Measurements from ENCODE around the gene TTC7B. TPM values are rescaled to one million over a fixed set of nuclear protein-coding genes. Genes with fewer than 3 reads are reported as not detected.

Gene TTC7B
- total and polyA plus RNA-seq, 9 of the 15 experiments (the other 6 are each of a cell fraction or from before 2014, with no cell fraction given) = 2.2 to 77.2 (median 36.7) TPM

DNA sequence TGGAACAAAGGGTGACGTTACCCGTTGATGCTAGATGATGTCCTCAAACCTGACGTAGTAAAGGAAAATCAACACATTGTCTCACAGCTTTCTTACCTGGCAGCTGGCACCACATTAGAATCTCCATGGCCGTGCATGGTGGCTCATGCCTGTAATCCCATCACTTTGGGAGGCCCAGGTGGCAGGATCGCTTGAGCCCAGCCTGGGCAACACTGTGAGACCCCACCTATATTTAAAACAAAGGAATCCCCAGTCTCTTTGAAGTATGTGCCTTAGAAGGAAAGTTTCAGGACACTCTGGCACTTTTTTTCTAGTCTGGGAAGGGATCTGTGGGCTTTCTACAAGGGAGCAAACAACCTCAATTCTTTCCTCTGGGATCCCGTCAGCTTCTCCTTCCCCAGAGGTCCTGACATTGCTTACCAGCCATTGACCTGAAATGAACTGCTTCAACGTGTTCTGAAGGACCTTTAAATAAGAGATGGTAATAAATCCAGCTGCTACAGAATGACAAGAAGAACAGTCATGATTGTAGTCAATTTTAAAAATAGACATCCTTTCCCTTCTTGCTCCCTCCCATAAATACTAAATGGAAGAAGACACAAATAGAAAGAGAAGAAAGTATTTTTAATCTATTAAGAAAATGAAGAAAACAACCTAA lies 33.7 kb upstream of the TTC7B start (continued):
- TF ChIP-seq, protein P1, sequence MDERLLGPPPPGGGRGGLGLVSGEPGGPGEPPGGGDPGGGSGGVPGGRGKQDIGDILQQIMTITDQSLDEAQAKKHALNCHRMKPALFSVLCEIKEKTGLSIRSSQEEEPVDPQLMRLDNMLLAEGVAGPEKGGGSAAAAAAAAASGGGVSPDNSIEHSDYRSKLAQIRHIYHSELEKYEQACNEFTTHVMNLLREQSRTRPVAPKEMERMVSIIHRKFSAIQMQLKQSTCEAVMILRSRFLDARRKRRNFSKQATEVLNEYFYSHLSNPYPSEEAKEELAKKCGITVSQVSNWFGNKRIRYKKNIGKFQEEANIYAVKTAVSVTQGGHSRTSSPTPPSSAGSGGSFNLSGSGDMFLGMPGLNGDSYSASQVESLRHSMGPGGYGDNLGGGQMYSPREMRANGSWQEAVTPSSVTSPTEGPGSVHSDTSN (CRISPR knock-in tag; IDR thresholded peaks at IDR 0.05; ENCODE audit: low read depth) = no peak
- TF ChIP-seq, protein P1 (tag; conservative IDR thresholded peaks at IDR 0.05; ENCODE audit: low read depth) = peak; percentile 40; the same call in 1 of the 2 replicates
- TF ChIP-seq MEIS2 (IDR thresholded peaks at IDR 0.05; ENCODE audit: partially characterized antibody) (peak; percentile 12), ESRRB (CRISPR knock-in tag; IDR thresholded peaks at IDR 0.05; ENCODE audit: borderline replicate concordance) (no peak)

DNA sequence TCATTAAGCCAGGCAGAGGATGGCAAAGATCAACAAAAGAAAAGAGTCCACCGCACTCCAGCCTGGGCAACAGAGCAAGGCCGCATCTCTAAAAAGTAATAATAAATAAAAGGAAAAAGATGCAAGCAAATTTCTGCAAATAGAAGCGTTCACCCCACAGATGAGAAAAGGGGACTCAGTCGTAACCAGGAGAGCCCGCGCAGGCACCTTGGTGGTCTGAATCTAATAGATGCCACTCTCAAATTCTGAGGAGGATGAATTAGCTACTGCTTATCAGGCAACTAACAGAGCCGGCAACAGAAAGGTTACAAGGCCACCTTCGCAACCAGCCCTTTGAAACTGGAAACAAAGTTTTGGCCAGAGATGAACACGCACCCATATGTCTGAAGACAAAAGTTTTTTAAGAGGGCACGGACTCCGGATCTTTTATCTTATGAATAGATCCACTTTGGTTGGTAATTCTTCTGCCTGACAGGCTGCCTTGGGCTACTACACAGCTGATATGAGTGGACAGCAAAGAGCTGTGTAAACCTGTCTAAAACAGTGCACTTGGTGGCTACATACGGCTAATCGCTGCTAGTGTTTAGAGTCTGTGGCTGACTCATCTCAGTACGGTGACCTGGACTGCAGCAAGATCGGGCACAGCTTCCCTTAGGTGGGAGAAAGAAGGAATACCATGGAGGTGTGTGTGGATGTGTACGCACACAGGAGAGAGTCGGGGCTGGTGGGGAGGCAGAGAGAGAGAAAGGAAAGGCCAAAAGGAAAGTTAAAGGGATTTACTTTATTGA lies 32.9 kb upstream of the TTC7B start:
- ATAC-seq (peak; percentile 93), DNase-seq (ENCODE audit: extremely low read depth in 1 of 4, low spot score in 3 of 4) (peak in 2 of 4 experiments; percentile 39 to 54), FAIRE-seq (peak; percentile 78)
- H3K9me1 ChIP-seq (ENCODE audit: control insufficient read depth, insufficient read depth, low read length) = no peaks in the 10 kb centered on the region
- no peaks in the 10 kb centered on the region for H3K79me2 ChIP-seq (ENCODE audit: control insufficient read depth, insufficient read depth, low read length)
- ChIA-PET POLR2A (interaction anchor here (0.5 to 0.6 kb wide), 4 partner anchors 11 to 314 kb away, joined by 3 read pairs; no protein-coding TSS in a partner anchor), CTCF (ENCODE audit: low intra/inter-chr PET ratio) (no interaction called here)
- intact Hi-C loops (cut with micrococcal nuclease) = no loop called here
- peak overlapping the region; percentile 61 for H3K4me2 ChIP-seq (ENCODE audit: insufficient read depth, low read length)
- no peaks in the 10 kb centered on the region for H3K36me3 ChIP-seq (ENCODE audit: control insufficient read depth, insufficient read depth, low read length)
- H3K27ac ChIP-seq (ENCODE audit: extremely low read depth, low read depth, low read length) = peak overlapping the region; percentile 53; the same call in 2 of the 3 replicates
- no peaks in the 10 kb centered on the region for H3K27me3 ChIP-seq (ENCODE audit: control insufficient read depth in 2 of 2, insufficient read depth in 2 of 2, low read length in 2 of 2)
- H3K4me3 ChIP-seq = no peak overlapping the region
- in situ Hi-C loops (cut with MboI) = no loop called here
- H3K9ac ChIP-seq (ENCODE audit: insufficient read depth in 1 of 2, low read depth in 2 of 2, low read length in 2 of 2) = peak overlapping the region; percentile 11 to 12; a peak in 2 of 4 replicates
- no peaks in the 10 kb centered on the region for H4K20me1 ChIP-seq (replicated peaks; ENCODE audit: control insufficient read depth, insufficient read depth, low read length)
- H3K4me1 ChIP-seq (replicated peaks in 1 of 2; ENCODE audit: control insufficient read depth in 2 of 2, insufficient read depth in 2 of 2, low read length in 2 of 2) = peaks cover 0 to 9% of the 10 kb centered on the region in 2 experiments; a peak in 3 of 5 replicates
- H3K9me3 ChIP-seq (replicated peaks; ENCODE audit: control insufficient read depth, insufficient read depth, low read depth, low read length) = no peaks in the 10 kb centered on the region
- WGBS (ENCODE audit: insufficient coverage, low coverage, missing lambda C conversion rate) = 19% methylated on average over 15 of the region's 17 CpGs
- H2AFZ ChIP-seq (ENCODE audit: low read depth, low read length) = peak overlapping the region; percentile 82
- no TSS peak for BruUV-seq (replicated peaks)
- TF ChIP-seq, protein P2, sequence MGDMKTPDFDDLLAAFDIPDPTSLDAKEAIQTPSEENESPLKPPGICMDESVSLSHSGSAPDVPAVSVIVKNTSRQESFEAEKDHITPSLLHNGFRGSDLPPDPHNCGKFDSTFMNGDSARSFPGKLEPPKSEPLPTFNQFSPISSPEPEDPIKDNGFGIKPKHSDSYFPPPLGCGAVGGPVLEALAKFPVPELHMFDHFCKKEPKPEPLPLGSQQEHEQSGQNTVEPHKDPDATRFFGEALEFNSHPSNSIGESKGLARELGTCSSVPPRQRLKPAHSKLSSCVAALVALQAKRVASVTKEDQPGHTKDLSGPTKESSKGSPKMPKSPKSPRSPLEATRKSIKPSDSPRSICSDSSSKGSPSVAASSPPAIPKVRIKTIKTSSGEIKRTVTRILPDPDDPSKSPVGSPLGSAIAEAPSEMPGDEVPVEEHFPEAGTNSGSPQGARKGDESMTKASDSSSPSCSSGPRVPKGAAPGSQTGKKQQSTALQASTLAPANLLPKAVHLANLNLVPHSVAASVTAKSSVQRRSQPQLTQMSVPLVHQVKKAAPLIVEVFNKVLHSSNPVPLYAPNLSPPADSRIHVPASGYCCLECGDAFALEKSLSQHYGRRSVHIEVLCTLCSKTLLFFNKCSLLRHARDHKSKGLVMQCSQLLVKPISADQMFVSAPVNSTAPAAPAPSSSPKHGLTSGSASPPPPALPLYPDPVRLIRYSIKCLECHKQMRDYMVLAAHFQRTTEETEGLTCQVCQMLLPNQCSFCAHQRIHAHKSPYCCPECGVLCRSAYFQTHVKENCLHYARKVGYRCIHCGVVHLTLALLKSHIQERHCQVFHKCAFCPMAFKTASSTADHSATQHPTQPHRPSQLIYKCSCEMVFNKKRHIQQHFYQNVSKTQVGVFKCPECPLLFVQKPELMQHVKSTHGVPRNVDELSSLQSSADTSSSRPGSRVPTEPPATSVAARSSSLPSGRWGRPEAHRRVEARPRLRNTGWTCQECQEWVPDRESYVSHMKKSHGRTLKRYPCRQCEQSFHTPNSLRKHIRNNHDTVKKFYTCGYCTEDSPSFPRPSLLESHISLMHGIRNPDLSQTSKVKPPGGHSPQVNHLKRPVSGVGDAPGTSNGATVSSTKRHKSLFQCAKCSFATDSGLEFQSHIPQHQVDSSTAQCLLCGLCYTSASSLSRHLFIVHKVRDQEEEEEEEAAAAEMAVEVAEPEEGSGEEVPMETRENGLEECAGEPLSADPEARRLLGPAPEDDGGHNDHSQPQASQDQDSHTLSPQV (IDR thresholded peaks at IDR 0.05) = 0 out of 2 replicates have a peak, but pooled peaks have one; percentile 11
- TF ChIP-seq TFAM (CRISPR knock-in tag; conservative IDR thresholded peaks at IDR 0.05) (no peak), RBM14 (IDR thresholded peaks at IDR 0.05; ENCODE audit: borderline replicate concordance, insufficient read depth, low read depth, low read length) (no peak), NRF1 (conservative IDR thresholded peaks at IDR 0.05 in 1 of 2, IDR thresholded peaks at IDR 0.05 in 1 of 2) (peak; percentile 81 to 84), DPF2 (IDR thresholded peaks at IDR 0.05) (peak; percentile 69; the same call in 1 of the 2 replicates)
- TF ChIP-seq, protein P3, sequence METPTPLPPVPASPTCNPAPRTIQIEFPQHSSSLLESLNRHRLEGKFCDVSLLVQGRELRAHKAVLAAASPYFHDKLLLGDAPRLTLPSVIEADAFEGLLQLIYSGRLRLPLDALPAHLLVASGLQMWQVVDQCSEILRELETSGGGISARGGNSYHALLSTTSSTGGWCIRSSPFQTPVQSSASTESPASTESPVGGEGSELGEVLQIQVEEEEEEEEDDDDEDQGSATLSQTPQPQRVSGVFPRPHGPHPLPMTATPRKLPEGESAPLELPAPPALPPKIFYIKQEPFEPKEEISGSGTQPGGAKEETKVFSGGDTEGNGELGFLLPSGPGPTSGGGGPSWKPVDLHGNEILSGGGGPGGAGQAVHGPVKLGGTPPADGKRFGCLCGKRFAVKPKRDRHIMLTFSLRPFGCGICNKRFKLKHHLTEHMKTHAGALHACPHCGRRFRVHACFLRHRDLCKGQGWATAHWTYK (CRISPR knock-in tag; IDR thresholded peaks at IDR 0.05) = no peak

All from K562 (cell line).